Hematopoietic multipotent progenitor cell (in vitro differentiated cells): ENCODE results near the gene RASSF8. TPM values are rescaled to one million over a fixed set of nuclear protein-coding genes. Genes with fewer than 3 reads are reported as not detected.

Experiments
- DNase-seq, 3 donors: peaks; one replicate each; pipeline ENCODE4 v3.0.0-alpha.2; 2011 to 2015; ENCODE audit warnings: low read depth in 2 of 3, low spot score in 2 of 3
- total RNA-seq: library from RNA; depleted of rRNA; stranded (reverse); fragments of >200 nt; gene quantifications from one replicate; pipeline ENCODE4 v1.2.3, GENCODE V29; 2012

RASSF8 gene
- total RNA-seq, 1 donor = 3.8 TPM

GRCh38 chr12:25960961-25961360, 2.5 kb downstream of the RASSF8 start:
- no peak for DNase-seq

GRCh38 chr12:25962932-25963525, 4.5 kb downstream of the RASSF8 start:
- DNase-seq = no peak

GRCh38 chr12:25965682-25966081, 7.2 kb downstream of the RASSF8 start:
- DNase-seq = no peak

GRCh38 chr12:25970082-25970481, 11.6 kb downstream of the RASSF8 start:
- no peak for DNase-seq

GRCh38 chr12:25970916-25971653, 12.6 kb downstream of the RASSF8 start:
- no peak for DNase-seq

GRCh38 chr12:25971654-25972041, 13.2 kb downstream of the RASSF8 start:
- no peak for DNase-seq

GRCh38 chr12:25972783-25973182, 14.3 kb downstream of the RASSF8 start:
- no peak for DNase-seq

GRCh38 chr12:25975179-25975578, 16.7 kb downstream of the RASSF8 start:
- no peak for DNase-seq

- no peak for DNase-seq
These were observed 17.2 kb downstream of the RASSF8 start for GRCh38 chr12:25975682-25976081.

GRCh38 chr12:25976289-25976688, 17.8 kb downstream of the RASSF8 start:
- no peak for DNase-seq

- no peak for DNase-seq
These were observed 18.6 kb downstream of the RASSF8 start for GRCh38 chr12:25977047-25977446.

- no peak for DNase-seq
These were observed 20.6 kb downstream of the RASSF8 start for GRCh38 chr12:25979059-25979458.

- DNase-seq = no peak
These were observed 21.1 kb downstream of the RASSF8 start for GRCh38 chr12:25979563-25979962.

- DNase-seq = no peak
These were observed 21.6 kb downstream of the RASSF8 start for GRCh38 chr12:25980035-25980434.

GRCh38 chr12:25981597-25981996, 23.1 kb downstream of the RASSF8 start:
- no peak for DNase-seq

GRCh38 chr12:25982416-25982815, 23.9 kb downstream of the RASSF8 start:
- DNase-seq = no peak

GRCh38 chr12:25983625-25984024, 25.1 kb downstream of the RASSF8 start:
- DNase-seq = no peak

- DNase-seq = no peak
These were observed 26.3 kb downstream of the RASSF8 start for GRCh38 chr12:25984759-25985158.

- no peak for DNase-seq
These were observed 27.1 kb downstream of the RASSF8 start for GRCh38 chr12:25985316-25986175.

GRCh38 chr12:25986180-25986579, 27.7 kb downstream of the RASSF8 start:
- DNase-seq = no peak

GRCh38 chr12:25988505-25988904, 30.0 kb downstream of the RASSF8 start:
- DNase-seq = no peak

GRCh38 chr12:25990495-25990894, 32.0 kb downstream of the RASSF8 start:
- DNase-seq = no peak
